OCI-M2 (cell line): Measurements from ENCODE around the gene AQP5.

ENCODE experiments used
- DNase-seq: peaks from one replicate; lab custom pipeline; 2025; ENCODE audit not compliant: unreplicated experiment; lab: John Stamatoyannopoulos, UW

Gene AQP5

GRCh38 chr12:49961111-49961922 lies at the start of gene AQP5:
AQP5 (plus strand) TSS chr12:49961872; CDS start chr12:49962018, 146 bp downstream.
- no peak for DNase-seq

- DNase-seq, result no peak
Observed at GRCh38 chr12:49912345-49913255, 49.1 kb upstream of the AQP5 start.

GRCh38 chr12:49916129-49916919 lies 45.3 kb upstream of the AQP5 start:
- no peak for DNase-seq

- no peak for DNase-seq
Observed at GRCh38 chr12:49917166-49917787, 44.4 kb upstream of the AQP5 start.

GRCh38 chr12:49917788-49918173 lies 43.9 kb upstream of the AQP5 start:
- DNase-seq, result no peak

GRCh38 chr12:49920241-49920914 lies 41.3 kb upstream of the AQP5 start:
- no peak for DNase-seq

- DNase-seq, result no peak
Observed at GRCh38 chr12:49920915-49921286, 40.8 kb upstream of the AQP5 start.

GRCh38 chr12:49921299-49921698 lies 40.4 kb upstream of the AQP5 start:
- DNase-seq, result no peak

- DNase-seq, result no peak
Observed at GRCh38 chr12:49921936-49922335, 39.7 kb upstream of the AQP5 start.

GRCh38 chr12:49922349-49923034 lies 39.2 kb upstream of the AQP5 start:
- DNase-seq, result no peak

GRCh38 chr12:49923035-49923644 lies 38.5 kb upstream of the AQP5 start:
- no peak for DNase-seq

- no peak for DNase-seq
Observed at GRCh38 chr12:49923880-49924556, 37.7 kb upstream of the AQP5 start.

- DNase-seq, result no peak
Observed at GRCh38 chr12:49924628-49925246, 36.9 kb upstream of the AQP5 start.

- DNase-seq, result no peak
Observed at GRCh38 chr12:49925433-49926204, 36.1 kb upstream of the AQP5 start.

GRCh38 chr12:49928471-49928870 lies 33.2 kb upstream of the AQP5 start:
- DNase-seq, result no peak

GRCh38 chr12:49929581-49929980 lies 32.1 kb upstream of the AQP5 start:
- no peak for DNase-seq

- DNase-seq, result no peak
Observed at GRCh38 chr12:49930515-49931288, 31.0 kb upstream of the AQP5 start.
